SK-N-MC (cell line): ENCODE measurements around the gene SHANK2.

Source experiments
- EZH2 ChIP-seq: fragments of 200-600 bp; sonication (generic); IDR thresholded peaks from one replicate; pipeline ENCODE4 v1.6.1; 2017; ENCODE audit warnings: antibody characterized with exemption
- POLR2AphosphoS5 ChIP-seq: IDR thresholded peaks from 2 replicates; pipeline ENCODE4 v1.6.1; 2012; ENCODE audit warnings: mild to moderate bottlenecking, low read depth, low read length, borderline replicate concordance

DNA sequence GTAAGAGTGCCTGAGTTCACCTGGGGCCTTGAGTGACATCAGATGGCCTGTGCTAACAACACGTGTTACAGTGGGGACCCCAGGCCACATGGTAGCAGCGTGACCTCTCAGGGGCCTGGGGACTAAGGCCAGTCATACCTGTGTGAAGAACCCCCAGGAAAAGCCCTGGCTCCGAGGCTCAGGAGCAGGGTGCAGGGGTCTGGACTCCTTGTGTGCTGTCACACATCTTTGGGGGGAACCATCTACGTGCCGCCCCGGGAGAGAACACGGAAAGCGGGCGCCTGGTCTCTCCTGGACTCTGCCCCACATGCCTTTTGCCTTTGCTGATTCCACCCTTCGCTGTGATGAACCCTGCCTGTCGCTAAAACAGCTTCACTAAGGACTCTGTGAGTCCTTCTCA, 48.7 kb downstream of the SHANK2 start:
- TF ChIP-seq EZH2 = no peak
- no peak for TF ChIP-seq POLR2AphosphoS5
